PC-9 (cell line): Measurements from ENCODE around the gene MFSD2B. TPM values are rescaled to one million over a fixed set of nuclear protein-coding genes. Genes with fewer than 3 reads are reported as not detected.

Experiments used
- BruUV-seq: library from RNA; stranded (reverse); fragments of 400-500 nt; replicated peaks from 2 replicates; lab custom pipeline; 2021; lab: Mats Ljungman, UMichigan
- CTCF ChIA-PET: fragments of 300-600 bp; sonication (Branson Sonifier 250); formaldehyde crosslinking; loops from one replicate; lab custom pipeline; 2022; ENCODE audit warnings: antibody characterized with exemption; lab: Charles Lee
- POLR2A ChIA-PET: fragments of 300-600 bp; sonication (Branson Sonifier 250); formaldehyde crosslinking; loops from one replicate; lab custom pipeline; 2022; ENCODE audit warnings: antibody characterized with exemption; ENCODE audit not compliant: unreplicated experiment; lab: Charles Lee
- DNase-seq, 2 experiments: peaks; one replicate each; pipeline versions ENCODE4 v3.0.0 to v3.0.0-alpha.2; 2015 to 2022; ENCODE audit warnings: mixed read lengths in 1 of 2
- H2AFZ ChIP-seq: fragments of 200-600 bp; sonication (generic); 2 replicates; pipeline ENCODE4 v1.8.1; 2017; ENCODE audit warnings: antibody characterized with exemption
- H3F3A ChIP-seq: fragments of 200-600 bp; sonication (generic); 2 replicates; pipeline ENCODE4 v1.8.1; 2017; ENCODE audit warnings: antibody characterized with exemption, mild to moderate bottlenecking, low read depth; ENCODE audit not compliant: insufficient read depth
- H3K27ac ChIP-seq: fragments of 200-600 bp; sonication (generic); 2 replicates; pipeline ENCODE4 v1.6.1; 2016; ENCODE audit warnings: mixed run types
- H3K27me3 ChIP-seq: fragments of 200-600 bp; sonication (generic); 2 replicates; pipeline ENCODE4 v1.6.1; 2016; ENCODE audit warnings: low read depth, mixed run types; ENCODE audit not compliant: insufficient read depth
- H3K36me3 ChIP-seq: fragments of 200-600 bp; sonication (generic); 2 replicates; pipeline ENCODE4 v1.6.1; 2016; ENCODE audit warnings: low read depth, mixed run types
- H3K4me1 ChIP-seq: fragments of 200-600 bp; sonication (generic); replicated peaks from 2 replicates; pipeline ENCODE4 v1.6.1; 2016; ENCODE audit warnings: mixed run types; ENCODE audit not compliant: insufficient read depth
- H3K4me2 ChIP-seq: fragments of 200-600 bp; sonication (generic); 2 replicates; pipeline ENCODE4 v1.6.1; 2017; ENCODE audit warnings: mixed run types
- H3K4me3 ChIP-seq: fragments of 200-600 bp; sonication (generic); 2 replicates; pipeline ENCODE4 v1.6.1; 2016; ENCODE audit warnings: mixed run types
- H3K79me2 ChIP-seq: fragments of 200-600 bp; sonication (generic); 2 replicates; pipeline ENCODE4 v1.6.1; 2017; ENCODE audit warnings: low read depth, mixed run types
- H3K9me2 ChIP-seq: fragments of 200-600 bp; sonication (generic); 2 replicates; pipeline ENCODE4 v1.8.1; 2017; ENCODE audit warnings: mild to moderate bottlenecking; ENCODE audit not compliant: insufficient read depth
- H3K9me3 ChIP-seq: fragments of 200-600 bp; sonication (generic); 2 replicates; pipeline ENCODE4 v1.8.1; 2016; ENCODE audit warnings: low read depth; ENCODE audit not compliant: insufficient read depth
- H4K20me1 ChIP-seq: fragments of 200-600 bp; sonication (generic); 2 replicates; pipeline ENCODE4 v1.8.1; 2017; ENCODE audit not compliant: insufficient read depth
- EZH2 ChIP-seq: fragments of 200-600 bp; sonication (generic); IDR thresholded peaks from 2 replicates; pipeline ENCODE4 v1.8.0; 2017; ENCODE audit warnings: antibody characterized with exemption, low read depth
- intact Hi-C: fragments of 100-400 bp; cut with micrococcal nuclease; formaldehyde crosslinking; loops from one replicate; pipeline ENCODE4 v1.10.0; 2022; ENCODE audit not compliant: unreplicated experiment
- total RNA-seq: library from RNA; stranded (reverse); gene quantifications from 2 replicates; pipeline ENCODE4 v1.2.3, GENCODE V29; 2021
- TF ChIP-seq, protein P1 (sequence below): fragments of 200-600 bp; sonication (generic); conservative IDR thresholded peaks from 2 replicates; pipeline ENCODE4 v1.6.1; 2017; ENCODE audit warnings: mixed run types, antibody characterized with exemption, mild to moderate bottlenecking, moderate library complexity

Gene MFSD2B
- total RNA-seq, 1 experiment from 2014 or later, result 1.1 TPM

DNA sequence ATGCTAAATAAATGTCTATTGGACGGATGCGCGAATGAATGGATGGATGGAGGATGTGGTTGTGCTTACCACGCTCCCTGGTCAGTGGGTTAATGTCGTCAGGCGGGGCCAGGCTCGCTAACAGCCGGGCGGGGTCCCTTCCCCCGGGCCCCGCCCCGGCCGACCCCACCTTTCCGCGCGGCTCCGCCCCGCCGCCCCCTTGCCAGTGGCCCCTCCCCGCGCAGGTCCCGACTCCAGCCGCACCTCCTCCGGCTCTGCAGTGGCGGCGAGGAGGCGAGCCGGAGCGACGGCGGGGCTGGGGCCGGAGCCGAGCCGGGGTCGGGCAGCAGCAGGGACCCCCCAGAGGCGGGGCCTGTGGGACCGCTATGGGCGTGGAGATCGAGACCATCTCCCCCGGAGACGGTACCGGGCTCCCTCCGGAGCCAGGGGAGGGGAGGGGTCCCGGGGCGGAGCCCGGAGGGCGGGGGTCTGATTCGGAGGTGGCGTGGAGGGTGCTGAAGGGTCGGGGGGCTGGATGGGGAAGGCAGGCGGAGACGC is 39.7 kb downstream of the MFSD2B start, which contains the start of gene FKBP1B:
TSS of gene FKBP1B (plus strand) at position 257 of the 537 bp plus-strand sequence. CDS start at position 366, 109 bp downstream.
- peaks cover 13% of the 10 kb centered on the region; the same call in 1 of the 2 replicates for H3K79me2 ChIP-seq
- no peak within 1 kb of the TSS for H3K27ac ChIP-seq
- peak within 1 kb of the TSS; percentile 53; the same call in 1 of the 2 replicates for H3K4me3 ChIP-seq
- H3K9me2 ChIP-seq, result no peaks in the 10 kb centered on the region
- no peaks in the 10 kb centered on the region for H4K20me1 ChIP-seq
- BruUV-seq, result no TSS peak
- peaks cover 17% of the 10 kb centered on the region; the same call in 1 of the 2 replicates for H3K4me1 ChIP-seq
- peaks cover 27% of the 10 kb centered on the region for H3F3A ChIP-seq
- POLR2A ChIA-PET, result no interaction called here
- peak within 1 kb of the TSS; percentile 74 for H3K4me2 ChIP-seq
- no peaks in the 10 kb centered on the region for H3K36me3 ChIP-seq
- CTCF ChIA-PET, result no interaction called here
- DNase-seq, result peak in 1 of 2 experiments; percentile 63
- TF ChIP-seq EZH2, result no peak
- TF ChIP-seq, protein P1, sequence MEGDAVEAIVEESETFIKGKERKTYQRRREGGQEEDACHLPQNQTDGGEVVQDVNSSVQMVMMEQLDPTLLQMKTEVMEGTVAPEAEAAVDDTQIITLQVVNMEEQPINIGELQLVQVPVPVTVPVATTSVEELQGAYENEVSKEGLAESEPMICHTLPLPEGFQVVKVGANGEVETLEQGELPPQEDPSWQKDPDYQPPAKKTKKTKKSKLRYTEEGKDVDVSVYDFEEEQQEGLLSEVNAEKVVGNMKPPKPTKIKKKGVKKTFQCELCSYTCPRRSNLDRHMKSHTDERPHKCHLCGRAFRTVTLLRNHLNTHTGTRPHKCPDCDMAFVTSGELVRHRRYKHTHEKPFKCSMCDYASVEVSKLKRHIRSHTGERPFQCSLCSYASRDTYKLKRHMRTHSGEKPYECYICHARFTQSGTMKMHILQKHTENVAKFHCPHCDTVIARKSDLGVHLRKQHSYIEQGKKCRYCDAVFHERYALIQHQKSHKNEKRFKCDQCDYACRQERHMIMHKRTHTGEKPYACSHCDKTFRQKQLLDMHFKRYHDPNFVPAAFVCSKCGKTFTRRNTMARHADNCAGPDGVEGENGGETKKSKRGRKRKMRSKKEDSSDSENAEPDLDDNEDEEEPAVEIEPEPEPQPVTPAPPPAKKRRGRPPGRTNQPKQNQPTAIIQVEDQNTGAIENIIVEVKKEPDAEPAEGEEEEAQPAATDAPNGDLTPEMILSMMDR, result no peak
- H3K9me3 ChIP-seq, result no peaks in the 10 kb centered on the region
- peaks cover 10% of the 10 kb centered on the region; the same call in 1 of the 2 replicates for H3K27me3 ChIP-seq
- H2AFZ ChIP-seq, result peak within 1 kb of the TSS; percentile 58; the same call in 1 of the 2 replicates
- intact Hi-C loops, result no loop called here

DNA sequence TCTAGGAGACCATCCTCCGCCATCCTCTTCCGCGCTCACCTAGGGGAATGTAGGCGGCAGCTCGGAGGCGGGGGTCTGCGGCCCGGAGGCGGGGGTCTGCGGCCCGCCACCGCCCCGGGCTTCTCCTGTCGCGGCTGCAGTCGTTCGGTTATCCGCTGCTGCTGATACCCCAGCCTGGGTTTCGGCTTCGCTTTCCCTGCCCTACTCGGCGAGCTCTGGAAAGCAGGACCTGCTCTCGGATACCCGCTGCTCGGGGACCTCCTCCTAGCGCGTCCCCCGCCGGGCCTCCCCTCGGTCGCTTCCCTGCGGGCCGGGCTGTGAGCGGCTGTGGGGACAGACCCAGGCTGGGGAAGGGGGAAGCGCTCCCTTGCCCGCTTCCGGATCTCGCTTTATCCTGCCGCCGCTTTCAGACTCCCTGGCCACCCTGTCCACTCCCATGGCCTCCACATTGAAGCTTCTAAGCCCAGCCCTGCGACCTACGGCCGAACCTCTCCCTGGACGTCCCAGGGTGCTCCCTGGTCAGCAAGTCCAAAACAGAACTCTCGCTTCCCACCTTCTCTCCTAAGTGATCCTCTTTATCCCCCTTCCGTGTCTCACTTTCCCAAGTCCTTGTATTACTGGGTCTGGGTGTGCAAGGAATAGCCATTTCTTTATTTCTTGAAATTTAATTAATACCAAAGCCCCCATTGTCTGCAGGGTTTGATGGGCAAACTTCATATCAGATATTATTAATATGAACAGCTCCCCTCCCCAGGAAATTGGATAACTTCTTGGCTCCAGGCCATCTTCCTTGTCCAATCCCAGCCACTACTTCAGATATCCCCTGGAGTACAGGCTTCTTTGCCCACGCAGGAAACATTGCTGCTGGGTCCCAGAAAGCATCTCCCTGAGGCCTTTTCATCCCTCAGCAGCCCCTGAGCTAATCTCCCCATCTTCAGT is 40.4 kb downstream of the MFSD2B start:
- TF ChIP-seq, protein P1, result no peak
- TF ChIP-seq EZH2, result no peak
- CTCF ChIA-PET, result interaction anchor here (0.6 kb wide), 1 partner anchor 27 kb away, joined by 5 read pairs; no protein-coding TSS in a partner anchor
- H4K20me1 ChIP-seq, result no peaks in the 10 kb centered on the region
- DNase-seq, result no peak
- peak overlapping the region; percentile 74 for H3K4me2 ChIP-seq
- H3F3A ChIP-seq, result peaks cover 21% of the 10 kb centered on the region; the same call in 1 of the 2 replicates
- peak overlapping the region; percentile 53; the same call in 1 of the 2 replicates for H3K4me3 ChIP-seq
- intact Hi-C loops, result no loop called here
- TSS peak; percentile 40 for BruUV-seq
- POLR2A ChIA-PET, result interaction anchor here (0.6 kb wide), 1 partner anchor 25 kb away, joined by 4 read pairs; no protein-coding TSS in a partner anchor
- peaks cover 17% of the 10 kb centered on the region; the same call in 1 of the 2 replicates for H3K4me1 ChIP-seq
- peaks cover 10% of the 10 kb centered on the region; the same call in 1 of the 2 replicates for H3K79me2 ChIP-seq
- H3K27me3 ChIP-seq, result peaks cover 10% of the 10 kb centered on the region; the same call in 1 of the 2 replicates
- 0 out of 2 replicates have a peak overlapping the region, but pooled peaks have one; percentile 58 for H2AFZ ChIP-seq
- H3K9me3 ChIP-seq, result no peaks in the 10 kb centered on the region
- H3K36me3 ChIP-seq, result no peaks in the 10 kb centered on the region
- no peak overlapping the region for H3K27ac ChIP-seq
- H3K9me2 ChIP-seq, result no peaks in the 10 kb centered on the region

DNA sequence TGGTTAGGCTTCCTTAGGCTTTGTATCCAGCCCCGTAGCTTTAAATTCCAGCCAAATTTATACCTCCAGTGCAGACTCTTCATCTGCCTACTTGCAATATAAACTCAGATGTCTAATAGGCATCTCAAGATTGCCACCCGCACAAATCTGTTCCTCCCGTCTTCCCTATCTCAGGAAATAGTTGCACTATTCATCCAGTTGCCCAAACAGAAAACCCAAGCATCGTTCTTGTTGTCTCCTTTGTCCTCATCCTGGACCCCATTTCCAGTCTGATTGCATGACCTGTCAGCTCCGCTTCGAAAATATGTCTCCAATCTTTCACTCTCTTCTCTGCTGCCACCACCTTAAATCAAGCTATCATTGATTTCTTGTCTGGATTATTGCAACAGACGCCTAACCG is 41.9 kb downstream of the MFSD2B start:
- no peak for DNase-seq
- H3K4me1 ChIP-seq, result peaks cover 8% of the 10 kb centered on the region; the same call in 1 of the 2 replicates
- H3K27ac ChIP-seq, result no peak overlapping the region
- H2AFZ ChIP-seq, result no peak overlapping the region
- no peaks in the 10 kb centered on the region for H3K9me3 ChIP-seq
- H3K36me3 ChIP-seq, result no peaks in the 10 kb centered on the region
- intact Hi-C loops, result no loop called here
- H4K20me1 ChIP-seq, result no peaks in the 10 kb centered on the region
- POLR2A ChIA-PET, result interaction anchor here (0.7 kb wide), 1 partner anchor 39 kb away, joined by 10 read pairs; no protein-coding TSS in a partner anchor
- peaks cover 1% of the 10 kb centered on the region; the same call in 1 of the 2 replicates for H3K79me2 ChIP-seq
- TF ChIP-seq, protein P1, result no peak
- TF ChIP-seq EZH2, result no peak
- H3K27me3 ChIP-seq, result peaks cover 10% of the 10 kb centered on the region; the same call in 1 of the 2 replicates
- H3F3A ChIP-seq, result peaks cover 21% of the 10 kb centered on the region; the same call in 1 of the 2 replicates
- H3K4me2 ChIP-seq, result no peak overlapping the region
- CTCF ChIA-PET, result no interaction called here
- H3K4me3 ChIP-seq, result no peak overlapping the region
- no TSS peak for BruUV-seq
- H3K9me2 ChIP-seq, result no peaks in the 10 kb centered on the region
